Astrocyte (in vitro differentiated cells and primary cell): ENCODE results near the gene CFAP210. TPM values are rescaled to one million over a fixed set of nuclear protein-coding genes. Genes with fewer than 3 reads are reported as not detected.

Experiments used
- DNase-seq: peaks from one replicate; pipeline ENCODE4 v3.0.0-alpha.2; 2010; ENCODE audit warnings: low read depth
- FAIRE-seq: peaks from 2 replicates; lab custom pipeline; 2011; peaks lifted over from hg19 to GRCh38; lab: Jason Lieb, UNC
- H2AFZ ChIP-seq: 2 replicates; pipeline ENCODE4 v1.6.0; 2012; ENCODE audit warnings: low read depth, low read length, inconsistent platforms
- H3K27ac ChIP-seq: 2 replicates; pipeline ENCODE4 v1.5.1; 2011; ENCODE audit warnings: low read depth, low read length, inconsistent platforms
- H3K27me3 ChIP-seq: 2 replicates; pipeline ENCODE4 v1.6.0; 2011; ENCODE audit warnings: low read length, inconsistent platforms; ENCODE audit not compliant: insufficient read depth
- H3K36me3 ChIP-seq: 2 replicates; pipeline ENCODE4 v1.5.1; 2011; ENCODE audit warnings: low read length, inconsistent platforms; ENCODE audit not compliant: insufficient read depth
- H3K4me1 ChIP-seq: 2 replicates; pipeline ENCODE4 v1.5.1; 2011; ENCODE audit warnings: low read length, inconsistent platforms; ENCODE audit not compliant: insufficient read depth
- H3K4me2 ChIP-seq: 2 replicates; pipeline ENCODE4 v1.6.0; 2012; ENCODE audit warnings: low read length, inconsistent platforms
- H3K4me3 ChIP-seq: 2 replicates; pipeline ENCODE4 v1.5.1; 2011; ENCODE audit warnings: low read depth, mild to moderate bottlenecking, low read length, inconsistent platforms; ENCODE audit not compliant: insufficient read depth
- H3K79me2 ChIP-seq: 2 replicates; pipeline ENCODE4 v1.6.0; 2012; ENCODE audit warnings: mild to moderate bottlenecking, low read length, inconsistent platforms; ENCODE audit not compliant: insufficient read depth
- H3K9ac ChIP-seq: 2 replicates; pipeline ENCODE4 v1.6.0; 2012; ENCODE audit warnings: mild to moderate bottlenecking, low read length, inconsistent platforms
- H3K9me3 ChIP-seq: 2 replicates; pipeline ENCODE4 v1.5.1; 2012; ENCODE audit warnings: low read depth, mild to moderate bottlenecking, low read length, inconsistent platforms; ENCODE audit not compliant: insufficient read depth
- H4K20me1 ChIP-seq: 2 replicates; pipeline ENCODE4 v1.6.0; 2012; ENCODE audit warnings: low read length, inconsistent platforms; ENCODE audit not compliant: insufficient read depth
- H3K27ac Mint-ChIP-seq: one replicate; pipeline ENCODE4 v1.8.0; 2021; ENCODE audit warnings: mild to moderate bottlenecking, mixed read lengths; ENCODE audit not compliant: unreplicated experiment
- H3K27me3 Mint-ChIP-seq: one replicate; pipeline ENCODE4 v1.8.0; 2021; ENCODE audit warnings: low read depth, mixed read lengths; ENCODE audit not compliant: unreplicated experiment
- H3K36me3 Mint-ChIP-seq: one replicate; pipeline ENCODE4 v1.8.0; 2021; ENCODE audit warnings: low read depth, mixed read lengths; ENCODE audit not compliant: unreplicated experiment
- H3K4me1 Mint-ChIP-seq: one replicate; pipeline ENCODE4 v1.8.0; 2021; ENCODE audit warnings: low read depth, mixed read lengths; ENCODE audit not compliant: unreplicated experiment
- H3K4me3 Mint-ChIP-seq: one replicate; pipeline ENCODE4 v1.8.0; 2021; ENCODE audit warnings: mild to moderate bottlenecking, moderate library complexity, mixed read lengths; ENCODE audit not compliant: unreplicated experiment
- H3K9me3 Mint-ChIP-seq: one replicate; pipeline ENCODE4 v1.8.0; 2021; ENCODE audit warnings: mild to moderate bottlenecking, mixed read lengths; ENCODE audit not compliant: unreplicated experiment
- CTCF ChIP-seq: IDR thresholded peaks from 2 replicates; pipeline ENCODE4 v1.5.1; 2011; ENCODE audit warnings: low read depth, mild to moderate bottlenecking, inconsistent platforms, low read length, moderate library complexity; ENCODE audit not compliant: insufficient read depth
- EZH2 ChIP-seq: IDR thresholded peaks from 2 replicates; pipeline ENCODE4 v1.6.1; 2012; ENCODE audit warnings: mild to moderate bottlenecking, low read length, inconsistent platforms; ENCODE audit not compliant: insufficient read depth
- total RNA-seq: library from RNA; stranded (reverse); gene quantifications from 2 replicates; pipeline ENCODE4 v1.2.1, GENCODE V29; 2021

CFAP210 gene
- total RNA-seq, 1 donor from 2014 or later, result 0.20 TPM

- no peaks in the 10 kb centered on the region for H3K27me3 ChIP-seq
- H2AFZ ChIP-seq, result no peak overlapping the region
- peaks cover 3% of the 10 kb centered on the region for H3K36me3 ChIP-seq
- Mint-ChIP-seq H3K27me3 (no peaks in the 10 kb centered on the region), H3K36me3 (peaks cover 2% of the 10 kb centered on the region), H3K9me3 (peaks cover 3% of the 10 kb centered on the region), H3K4me1 (peaks cover 6% of the 10 kb centered on the region), H3K27ac (no peak overlapping the region), H3K4me3 (no peak overlapping the region)
- no peak overlapping the region for H3K4me2 ChIP-seq
- DNase-seq, result no peak
- no peak overlapping the region for H3K9ac ChIP-seq
- TF ChIP-seq CTCF, result no peak
- no peak for TF ChIP-seq EZH2
- no peak overlapping the region for H3K27ac ChIP-seq
- H3K9me3 ChIP-seq, result no peaks in the 10 kb centered on the region
- no peak for FAIRE-seq
- H3K4me1 ChIP-seq, result no peaks in the 10 kb centered on the region
- no peaks in the 10 kb centered on the region for H4K20me1 ChIP-seq
- H3K4me3 ChIP-seq, result no peak overlapping the region
- H3K79me2 ChIP-seq, result peaks cover 4% of the 10 kb centered on the region
Measured at GRCh38 chr2:169739351-169739750, 45.1 kb upstream of the CFAP210 start.

- FAIRE-seq (no peak), DNase-seq (no peak)
- Histone ChIP-seq H3K4me1 (no peaks in the 10 kb centered on the region), H3K27me3 (no peaks in the 10 kb centered on the region), H3K9me3 (no peaks in the 10 kb centered on the region), H3K9ac (no peak overlapping the region), H4K20me1 (no peaks in the 10 kb centered on the region), H3K79me2 (peaks cover 4% of the 10 kb centered on the region), H3K4me2 (no peak overlapping the region), H3K4me3 (no peak overlapping the region), H3K36me3 (peaks cover 3% of the 10 kb centered on the region), H3K27ac (no peak overlapping the region), H2AFZ (no peak overlapping the region)
- Mint-ChIP-seq H3K9me3 (peaks cover 3% of the 10 kb centered on the region), H3K4me1 (peaks cover 6% of the 10 kb centered on the region), H3K4me3 (no peak overlapping the region), H3K27ac (no peak overlapping the region), H3K27me3 (no peaks in the 10 kb centered on the region), H3K36me3 (peaks cover 2% of the 10 kb centered on the region)
- TF ChIP-seq CTCF, result no peak
- no peak for TF ChIP-seq EZH2
Measured at GRCh38 chr2:169738566-169739229, 44.5 kb upstream of the CFAP210 start.

GRCh38 chr2:169736902-169737301, 42.7 kb upstream of the CFAP210 start:
- H3K9ac ChIP-seq, result no peak overlapping the region
- no peak overlapping the region for H2AFZ ChIP-seq
- FAIRE-seq, result no peak

More at GRCh38 chr2:169736902-169737301, 42.7 kb upstream of the CFAP210 start:
- TF ChIP-seq EZH2 (no peak), CTCF (no peak)
- H3K9me3 ChIP-seq, result no peaks in the 10 kb centered on the region
- no peak for DNase-seq
- peaks cover 3% of the 10 kb centered on the region for H3K36me3 ChIP-seq
- H4K20me1 ChIP-seq, result no peaks in the 10 kb centered on the region
- H3K4me3 ChIP-seq, result no peak overlapping the region
- Mint-ChIP-seq H3K27ac (no peak overlapping the region), H3K4me3 (no peak overlapping the region), H3K9me3 (peaks cover 3% of the 10 kb centered on the region), H3K36me3 (peaks cover under 1% of the 10 kb centered on the region), H3K27me3 (peaks cover 9% of the 10 kb centered on the region), H3K4me1 (peaks cover 7% of the 10 kb centered on the region)
- H3K79me2 ChIP-seq, result peaks cover 4% of the 10 kb centered on the region
- no peaks in the 10 kb centered on the region for H3K27me3 ChIP-seq
- H3K27ac ChIP-seq, result no peak overlapping the region
- no peaks in the 10 kb centered on the region for H3K4me1 ChIP-seq
- peak overlapping the region; percentile 18 for H3K4me2 ChIP-seq
